Measurements from ENCODE around the gene ZNF311. TPM values are rescaled to one million over a fixed set of nuclear protein-coding genes. Genes with fewer than 3 reads are reported as not detected.

ZNF311 gene
- total and polyA plus RNA-seq, 2 of the 13 experiments (the other 11 are each of a cell fraction or from before 2014, with no cell fraction given): not detected

GRCh38 chr6:28985462-28986164 lies 19.5 kb downstream of the ZNF311 start (continued):
- TF ChIP-seq NFKBIZ (CRISPR knock-in tag; IDR thresholded peaks at IDR 0.05) (peak; percentile 89), FOXA1 (IDR thresholded peaks at IDR 0.05) (no peak), FOXA1 (CRISPR knock-in tag; IDR thresholded peaks at IDR 0.05) (peak; percentile 74), SIN3B (IDR thresholded peaks at IDR 0.05; ENCODE audit: low read length) (no peak), ATF5 (CRISPR knock-in tag; IDR thresholded peaks at IDR 0.05; ENCODE audit: low read depth) (no peak), PHF20 (CRISPR knock-in tag; IDR thresholded peaks at IDR 0.05) (peak; percentile 79), KDM6A (CRISPR knock-in tag; IDR thresholded peaks at IDR 0.05; ENCODE audit: low read depth) (0 out of 2 replicates have a peak, but pooled peaks have one; percentile 28), RCOR2 (CRISPR knock-in tag; IDR thresholded peaks at IDR 0.05) (peak; percentile 7; the same call in 1 of the 2 replicates), ZNF264 (CRISPR knock-in tag; IDR thresholded peaks at IDR 0.05) (no peak), XRCC5 (optimal IDR thresholded peaks at IDR 0.05; ENCODE audit: low read length) (peak; percentile 80), CBX5 (CRISPR knock-in tag; IDR thresholded peaks at IDR 0.05; ENCODE audit: borderline replicate concordance) (peak; percentile 78; the same call in 1 of the 2 replicates), ZSCAN21 (CRISPR knock-in tag; IDR thresholded peaks at IDR 0.05; ENCODE audit: borderline replicate concordance) (peak; percentile 81), ZNF670 (CRISPR knock-in tag; IDR thresholded peaks at IDR 0.05; ENCODE audit: borderline replicate concordance) (no peak), NR0B2 (CRISPR knock-in tag; IDR thresholded peaks at IDR 0.05) (no peak), SCMH1 (CRISPR knock-in tag; IDR thresholded peaks at IDR 0.05; ENCODE audit: borderline replicate concordance) (no peak), TARDBP (CRISPR knock-in tag; IDR thresholded peaks at IDR 0.05) (peak; percentile 89), ZC3H4 (CRISPR knock-in tag; IDR thresholded peaks at IDR 0.05; ENCODE audit: borderline replicate concordance) (no peak), ZNF614 (CRISPR knock-in tag; IDR thresholded peaks at IDR 0.05; ENCODE audit: borderline replicate concordance) (peak; percentile 56; the same call in 1 of the 2 replicates), ZNF607 (CRISPR knock-in tag; IDR thresholded peaks at IDR 0.05; ENCODE audit: borderline replicate concordance) (peak; percentile 56; the same call in 1 of the 2 replicates), HDAC1 (CRISPR knock-in tag; IDR thresholded peaks at IDR 0.05) (peak; percentile 42; the same call in 1 of the 2 replicates)
- TF ChIP-seq, protein P1, sequence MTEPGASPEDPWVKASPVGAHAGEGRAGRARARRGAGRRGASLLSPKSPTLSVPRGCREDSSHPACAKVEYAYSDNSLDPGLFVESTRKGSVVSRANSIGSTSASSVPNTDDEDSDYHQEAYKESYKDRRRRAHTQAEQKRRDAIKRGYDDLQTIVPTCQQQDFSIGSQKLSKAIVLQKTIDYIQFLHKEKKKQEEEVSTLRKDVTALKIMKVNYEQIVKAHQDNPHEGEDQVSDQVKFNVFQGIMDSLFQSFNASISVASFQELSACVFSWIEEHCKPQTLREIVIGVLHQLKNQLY (CRISPR knock-in tag; IDR thresholded peaks at IDR 0.05): peak; percentile 62
- TF ChIP-seq, protein P2, sequence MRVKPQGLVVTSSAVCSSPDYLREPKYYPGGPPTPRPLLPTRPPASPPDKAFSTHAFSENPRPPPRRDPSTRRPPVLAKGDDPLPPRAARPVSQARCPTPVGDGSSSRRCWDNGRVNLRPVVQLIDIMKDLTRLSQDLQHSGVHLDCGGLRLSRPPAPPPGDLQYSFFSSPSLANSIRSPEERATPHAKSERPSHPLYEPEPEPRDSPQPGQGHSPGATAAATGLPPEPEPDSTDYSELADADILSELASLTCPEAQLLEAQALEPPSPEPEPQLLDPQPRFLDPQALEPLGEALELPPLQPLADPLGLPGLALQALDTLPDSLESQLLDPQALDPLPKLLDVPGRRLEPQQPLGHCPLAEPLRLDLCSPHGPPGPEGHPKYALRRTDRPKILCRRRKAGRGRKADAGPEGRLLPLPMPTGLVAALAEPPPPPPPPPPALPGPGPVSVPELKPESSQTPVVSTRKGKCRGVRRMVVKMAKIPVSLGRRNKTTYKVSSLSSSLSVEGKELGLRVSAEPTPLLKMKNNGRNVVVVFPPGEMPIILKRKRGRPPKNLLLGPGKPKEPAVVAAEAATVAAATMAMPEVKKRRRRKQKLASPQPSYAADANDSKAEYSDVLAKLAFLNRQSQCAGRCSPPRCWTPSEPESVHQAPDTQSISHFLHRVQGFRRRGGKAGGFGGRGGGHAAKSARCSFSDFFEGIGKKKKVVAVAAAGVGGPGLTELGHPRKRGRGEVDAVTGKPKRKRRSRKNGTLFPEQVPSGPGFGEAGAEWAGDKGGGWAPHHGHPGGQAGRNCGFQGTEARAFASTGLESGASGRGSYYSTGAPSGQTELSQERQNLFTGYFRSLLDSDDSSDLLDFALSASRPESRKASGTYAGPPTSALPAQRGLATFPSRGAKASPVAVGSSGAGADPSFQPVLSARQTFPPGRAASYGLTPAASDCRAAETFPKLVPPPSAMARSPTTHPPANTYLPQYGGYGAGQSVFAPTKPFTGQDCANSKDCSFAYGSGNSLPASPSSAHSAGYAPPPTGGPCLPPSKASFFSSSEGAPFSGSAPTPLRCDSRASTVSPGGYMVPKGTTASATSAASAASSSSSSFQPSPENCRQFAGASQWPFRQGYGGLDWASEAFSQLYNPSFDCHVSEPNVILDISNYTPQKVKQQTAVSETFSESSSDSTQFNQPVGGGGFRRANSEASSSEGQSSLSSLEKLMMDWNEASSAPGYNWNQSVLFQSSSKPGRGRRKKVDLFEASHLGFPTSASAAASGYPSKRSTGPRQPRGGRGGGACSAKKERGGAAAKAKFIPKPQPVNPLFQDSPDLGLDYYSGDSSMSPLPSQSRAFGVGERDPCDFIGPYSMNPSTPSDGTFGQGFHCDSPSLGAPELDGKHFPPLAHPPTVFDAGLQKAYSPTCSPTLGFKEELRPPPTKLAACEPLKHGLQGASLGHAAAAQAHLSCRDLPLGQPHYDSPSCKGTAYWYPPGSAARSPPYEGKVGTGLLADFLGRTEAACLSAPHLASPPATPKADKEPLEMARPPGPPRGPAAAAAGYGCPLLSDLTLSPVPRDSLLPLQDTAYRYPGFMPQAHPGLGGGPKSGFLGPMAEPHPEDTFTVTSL (CRISPR knock-in tag; IDR thresholded peaks at IDR 0.05; ENCODE audit: borderline replicate concordance): 0 out of 2 replicates have a peak, but pooled peaks have one; percentile 15
